Thymus (tissue), 11 donors: ENCODE data around the gene NBPF3. TPM values are rescaled to one million over a fixed set of nuclear protein-coding genes. Genes with fewer than 3 reads are reported as not detected.

Source experiments
- DNase-seq, 9 donors: peaks; one replicate each; pipeline ENCODE4 v3.0.0-alpha.2; 2013; ENCODE audit warnings: low spot score in 9 of 9, low read depth in 6 of 9, missing footprints in 1 of 9
- H3K27ac ChIP-seq, 2 donors: one replicate each; pipeline ENCODE4 v1.5.1; 2013; ENCODE audit warnings: control low read depth in 1 of 2, low read depth in 1 of 2, low read length in 1 of 2, mild to moderate bottlenecking in 1 of 2, moderate library complexity in 1 of 2
- H3K27me3 ChIP-seq, 2 donors: one replicate each; pipeline ENCODE4 v1.5.1; 2013; ENCODE audit warnings: low read length in 1 of 2; ENCODE audit not compliant: control insufficient read depth in 2 of 2, insufficient read depth in 1 of 2
- H3K36me3 ChIP-seq, 2 donors: one replicate each; pipeline ENCODE4 v1.5.1; 2013; ENCODE audit warnings: low read length in 1 of 2, mild to moderate bottlenecking in 1 of 2, moderate library complexity in 1 of 2; ENCODE audit not compliant: control insufficient read depth in 2 of 2, insufficient read depth in 2 of 2
- H3K4me1 ChIP-seq, 2 donors: one replicate each; pipeline ENCODE4 v1.5.1; 2013; ENCODE audit warnings: low read length in 2 of 2; ENCODE audit not compliant: control insufficient read depth in 2 of 2, insufficient read depth in 2 of 2
- H3K4me3 ChIP-seq, 2 donors: one replicate each; pipeline ENCODE4 v1.5.1; 2013; ENCODE audit warnings: low read length in 2 of 2, control low read depth in 1 of 2, mild to moderate bottlenecking in 1 of 2
- H3K9me3 ChIP-seq, 2 donors: one replicate each; pipeline ENCODE4 v1.5.1; 2013; ENCODE audit warnings: low read length in 1 of 2, mild to moderate bottlenecking in 1 of 2; ENCODE audit not compliant: control insufficient read depth in 2 of 2, insufficient read depth in 1 of 2
- WGBS: extraction: QIAGEN DNeasy Blood & Tissue Kit; methylation state at CpG from one replicate; pipeline ENCODE4 v1.1.7; 2013; 5-methylcytosine and 5-hydroxymethylcytosine counted together
- polyA plus RNA-seq: library from polyadenylated mRNA; stranded (reverse); fragments of 200-250 nt; gene quantifications from one replicate; pipeline ENCODE4 v1.2.3, GENCODE V29; 2013
- total RNA-seq: library from RNA; stranded (reverse); fragments of 120-200 nt; gene quantifications from one replicate; pipeline ENCODE4 v1.2.4, GENCODE V29; 2013
- donor health status: healthy.

NBPF3 gene
- total and polyA plus RNA-seq, 2 donors = 1.6 to 3.1 TPM

DNA sequence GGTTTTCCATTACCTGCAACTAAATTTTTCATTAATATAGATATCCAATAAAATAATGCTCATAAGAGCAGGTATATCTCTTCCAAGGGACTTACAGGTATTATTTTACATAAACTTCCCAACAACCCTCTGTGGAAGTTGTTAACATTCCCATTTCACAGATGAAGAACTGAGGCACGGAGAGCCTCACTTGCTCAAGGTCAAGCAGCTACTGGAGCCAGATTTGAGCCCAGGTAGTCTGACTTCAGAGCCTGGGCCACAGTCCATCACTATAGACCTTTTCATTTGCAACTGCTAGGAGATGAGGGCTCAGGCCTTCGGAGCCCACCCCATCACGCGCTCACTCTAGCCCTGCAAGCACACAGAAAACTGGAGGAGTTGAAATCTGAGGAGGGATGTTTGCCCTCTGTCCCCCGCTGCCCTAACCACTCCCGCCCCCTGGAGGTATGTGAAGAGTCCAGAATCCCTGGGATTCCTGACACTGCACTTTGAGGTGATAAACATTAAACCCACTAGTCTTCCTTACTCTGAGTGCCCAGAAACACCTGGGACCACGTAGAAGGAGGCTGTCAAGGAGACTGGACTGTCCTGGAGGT is 57.6 kb downstream of the NBPF3 start:
- no peak overlapping the region for H3K4me3 ChIP-seq
- H3K27me3 ChIP-seq = peaks cover 0 to 6% of the 10 kb centered on the region in 2 donors
- no peaks in the 10 kb centered on the region for H3K36me3 ChIP-seq
- WGBS = 86% methylated on average over 7 of the region's 7 CpGs
- H3K9me3 ChIP-seq = no peaks in the 10 kb centered on the region
- H3K27ac ChIP-seq = no peak overlapping the region
- DNase-seq = no peak
- H3K4me1 ChIP-seq = no peaks in the 10 kb centered on the region

GRCh38 chr1:21499283-21499950 is 59.5 kb downstream of the NBPF3 start:
- WGBS = 100% methylated on average over 1 of the region's 1 CpG
- Histone ChIP-seq H3K27ac (no peak overlapping the region), H3K4me1 (peaks cover 0 to 2% of the 10 kb centered on the region in 2 donors)

DNA sequence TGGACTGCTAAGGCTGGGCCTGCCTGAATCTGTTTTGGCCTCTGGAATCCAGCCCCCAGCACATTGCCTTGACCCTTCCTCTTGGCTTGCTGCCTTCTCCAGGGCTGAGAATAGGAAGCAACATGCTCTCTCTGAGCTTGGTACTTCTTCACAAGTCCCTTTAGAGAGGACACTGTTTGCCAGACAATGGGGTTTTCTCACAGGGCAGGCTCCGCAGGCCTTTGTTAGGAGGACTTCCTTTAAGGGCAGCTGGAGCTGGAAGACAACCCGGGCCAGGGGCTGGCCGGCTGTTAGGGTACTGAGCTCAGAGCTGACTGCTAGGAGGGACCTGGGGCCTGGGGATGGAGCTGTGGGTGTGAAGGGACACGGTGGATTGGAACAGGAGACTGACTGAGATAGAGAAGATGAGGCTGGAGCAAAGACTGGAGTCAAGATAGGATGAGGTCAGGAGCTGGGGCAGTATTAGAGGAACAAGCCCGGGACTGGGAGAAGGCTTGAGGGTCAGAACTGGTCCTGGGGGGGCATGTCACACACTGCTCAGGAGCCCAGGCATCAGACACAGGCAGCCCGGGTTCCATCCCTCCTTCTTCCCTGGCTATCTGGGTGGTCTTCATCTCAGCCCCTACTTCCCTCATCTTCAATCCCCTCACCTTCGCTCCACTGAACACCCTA is 63.9 kb downstream of the NBPF3 start:
- peaks cover 0 to 2% of the 10 kb centered on the region in 2 donors for H3K4me1 ChIP-seq
- H3K27me3 ChIP-seq = peaks cover 12 to 24% of the 10 kb centered on the region in 2 donors
- no peaks in the 10 kb centered on the region for H3K36me3 ChIP-seq
- no peak for DNase-seq
- H3K27ac ChIP-seq = no peak overlapping the region
- H3K4me3 ChIP-seq = no peak overlapping the region
- H3K9me3 ChIP-seq = no peaks in the 10 kb centered on the region
- 81% methylated on average over 7 of the region's 7 CpGs for WGBS

More at GRCh38 chr1:21499283-21499950, 59.5 kb downstream of the NBPF3 start:
- Histone ChIP-seq H3K27me3 (peaks cover 0 to 10% of the 10 kb centered on the region in 2 donors), H3K4me3 (no peak overlapping the region), H3K9me3 (no peaks in the 10 kb centered on the region), H3K36me3 (no peaks in the 10 kb centered on the region)
- no peak for DNase-seq

DNA sequence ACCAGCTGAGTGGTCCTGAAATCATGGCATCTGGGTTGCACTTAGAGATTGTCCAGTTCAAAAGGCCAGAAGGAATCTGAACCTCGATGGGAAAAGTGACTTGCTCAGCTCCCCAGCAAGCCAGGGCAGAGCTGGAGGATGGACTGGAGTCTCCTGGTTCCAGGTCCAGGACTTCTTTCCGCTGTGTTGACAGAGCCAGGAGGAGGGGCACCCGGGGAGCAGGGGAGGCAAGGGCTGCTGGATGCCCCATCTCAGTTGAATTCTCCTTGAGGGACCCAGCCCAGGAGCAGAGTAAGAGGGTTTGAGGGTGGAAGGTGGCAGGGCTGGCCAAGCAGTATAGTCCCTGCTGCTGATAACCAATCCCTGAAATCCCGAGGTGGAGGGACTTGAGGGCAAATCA is 66.9 kb downstream of the NBPF3 start:
- no peaks in the 10 kb centered on the region for H3K36me3 ChIP-seq
- H3K27me3 ChIP-seq = peaks cover 37 to 53% of the 10 kb centered on the region in 2 donors
- H3K27ac ChIP-seq = no peak overlapping the region
- peaks cover 0 to 2% of the 10 kb centered on the region in 2 donors for H3K4me1 ChIP-seq
- no peak overlapping the region for H3K4me3 ChIP-seq
- no peaks in the 10 kb centered on the region for H3K9me3 ChIP-seq
- no peak for DNase-seq
- 74% methylated on average over 4 of the region's 4 CpGs for WGBS

- no peak overlapping the region for H3K27ac ChIP-seq
- no peak for DNase-seq
- H3K36me3 ChIP-seq = no peaks in the 10 kb centered on the region
- no peaks in the 10 kb centered on the region for H3K9me3 ChIP-seq
- 98% methylated on average over 1 of the region's 1 CpG for WGBS
- H3K27me3 ChIP-seq = peaks cover 39 to 59% of the 10 kb centered on the region in 2 donors
- peaks cover 0 to 2% of the 10 kb centered on the region in 2 donors for H3K4me1 ChIP-seq
- H3K4me3 ChIP-seq = no peak overlapping the region
Measured at GRCh38 chr1:21507511-21508270, 67.8 kb downstream of the NBPF3 start.

- Histone ChIP-seq H3K27me3 (peaks cover 39 to 56% of the 10 kb centered on the region in 2 donors), H3K4me3 (no peak overlapping the region), H3K36me3 (no peaks in the 10 kb centered on the region), H3K4me1 (peaks cover 0 to 1% of the 10 kb centered on the region in 2 donors), H3K9me3 (no peaks in the 10 kb centered on the region), H3K27ac (no peak overlapping the region)
- DNase-seq = peak in 8 of 9 donors; percentile 7 to 55 (median 22)
- 5% methylated on average over 42 of the region's 45 CpGs for WGBS
Measured at GRCh38 chr1:21508580-21509350, 68.8 kb downstream of the NBPF3 start.

DNA sequence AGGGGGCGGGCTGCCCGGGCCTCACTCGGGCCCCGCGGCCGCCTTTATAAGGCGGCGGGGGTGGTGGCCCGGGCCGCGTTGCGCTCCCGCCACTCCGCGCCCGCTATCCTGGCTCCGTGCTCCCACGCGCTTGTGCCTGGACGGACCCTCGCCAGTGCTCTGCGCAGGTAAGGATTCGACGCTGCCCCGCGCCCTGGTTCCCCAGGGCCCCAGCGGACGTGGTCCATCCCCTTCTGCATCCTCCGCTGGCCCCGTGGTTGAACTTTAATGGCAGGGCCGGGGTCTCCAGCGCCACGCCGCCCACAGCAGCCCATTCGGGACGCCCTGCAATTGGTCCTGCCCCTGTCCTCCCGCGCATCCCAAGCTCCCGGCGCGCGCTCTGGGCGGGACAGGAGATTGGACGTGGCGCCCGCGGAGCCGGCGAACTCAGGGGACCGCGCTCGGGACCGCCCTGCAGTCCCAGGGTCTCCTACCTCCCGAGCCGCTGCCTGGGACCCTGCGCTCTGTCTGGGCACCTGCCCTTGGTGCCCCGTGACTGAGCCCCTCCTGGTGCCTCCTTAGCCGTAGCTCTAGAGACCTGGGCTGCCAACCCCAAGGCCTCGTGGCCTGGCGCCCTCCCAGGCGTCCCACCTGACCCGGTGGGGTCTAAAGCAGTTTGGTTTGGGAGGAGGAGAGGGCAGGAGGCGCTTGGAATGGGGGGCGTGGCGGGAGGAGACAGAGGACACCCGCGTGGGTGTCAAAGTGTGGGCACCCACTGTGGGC is 69.6 kb downstream of the NBPF3 start, which contains the start of gene ALPL:
Gene ALPL, plus strand, starts transcription at position 73 of the 762 bp plus-strand sequence. CDS start 44,659 bp downstream, outside the sequence.
- H3K27me3 ChIP-seq = peaks cover 39 to 55% of the 10 kb centered on the region in 2 donors
- 9% methylated on average over 67 of the region's 67 CpGs for WGBS
- no peak for DNase-seq
- no peaks in the 10 kb centered on the region for H3K9me3 ChIP-seq
- no peaks in the 10 kb centered on the region for H3K36me3 ChIP-seq
- H3K4me1 ChIP-seq = no peaks in the 10 kb centered on the region
- H3K27ac ChIP-seq = no peak within 1 kb of the TSS
- no peak within 1 kb of the TSS for H3K4me3 ChIP-seq

- peaks cover 39 to 55% of the 10 kb centered on the region in 2 donors for H3K27me3 ChIP-seq
Measured at GRCh38 chr1:21510113-21510493, 70.2 kb downstream of the NBPF3 start.

More at GRCh38 chr1:21510113-21510493, 70.2 kb downstream of the NBPF3 start:
- H3K4me3 ChIP-seq = no peak overlapping the region
- H3K27ac ChIP-seq = no peak overlapping the region
- 46% methylated on average over 12 of the region's 12 CpGs for WGBS
- H3K9me3 ChIP-seq = no peaks in the 10 kb centered on the region
- H3K36me3 ChIP-seq = no peaks in the 10 kb centered on the region
- DNase-seq = no peak
- no peaks in the 10 kb centered on the region for H3K4me1 ChIP-seq
